ENCODE measurements around the gene GOLGA2.
"Not testable (repeated sequence)": the region's sequence is repeated elsewhere in the genome, so short reads cannot be mapped to it uniquely, and the experiment has no call there.

Gene GOLGA2

DNA sequence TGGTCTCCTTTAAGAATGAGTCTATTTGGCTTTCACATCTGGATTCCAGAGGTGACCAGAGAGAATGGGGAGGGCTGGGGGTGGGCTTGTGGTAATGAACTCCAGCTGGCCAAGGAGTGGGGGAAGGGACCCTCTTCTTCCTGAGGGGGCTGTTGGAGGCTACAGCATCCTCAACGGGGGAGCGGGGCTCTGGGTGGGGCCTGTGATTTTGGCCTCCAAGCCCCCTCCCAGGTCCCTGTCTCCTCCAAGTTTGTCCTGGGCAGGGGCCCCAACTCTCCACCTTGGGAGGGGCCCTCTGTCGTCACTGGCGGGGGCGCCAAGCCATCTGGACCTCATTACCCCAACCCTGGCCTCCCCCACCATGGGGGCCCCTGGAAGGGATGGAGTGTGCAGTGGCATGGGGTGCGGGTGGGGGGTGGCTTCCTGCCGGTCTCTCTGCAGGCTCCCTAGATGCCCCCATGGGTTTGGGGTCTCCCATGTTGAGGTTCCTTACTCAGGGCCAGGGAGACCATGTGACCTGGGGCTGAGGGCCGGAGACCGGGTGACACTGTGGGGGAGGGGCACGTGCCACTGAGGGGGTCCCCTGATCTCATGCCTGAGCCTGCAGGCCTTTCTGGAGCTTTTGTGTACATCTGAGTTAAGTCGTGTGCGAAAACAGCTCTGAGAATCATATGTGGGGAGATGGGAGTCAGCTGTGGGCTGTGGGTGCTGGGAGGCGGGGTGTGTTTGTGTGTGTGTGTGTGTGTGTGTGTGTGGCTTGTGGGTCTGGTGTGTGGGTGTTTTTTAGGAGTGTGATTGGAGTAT is 32.4 kb downstream of the GOLGA2 start:
- DNase-seq (ENCODE audit: low read depth, low spot score) = no peak

DNA sequence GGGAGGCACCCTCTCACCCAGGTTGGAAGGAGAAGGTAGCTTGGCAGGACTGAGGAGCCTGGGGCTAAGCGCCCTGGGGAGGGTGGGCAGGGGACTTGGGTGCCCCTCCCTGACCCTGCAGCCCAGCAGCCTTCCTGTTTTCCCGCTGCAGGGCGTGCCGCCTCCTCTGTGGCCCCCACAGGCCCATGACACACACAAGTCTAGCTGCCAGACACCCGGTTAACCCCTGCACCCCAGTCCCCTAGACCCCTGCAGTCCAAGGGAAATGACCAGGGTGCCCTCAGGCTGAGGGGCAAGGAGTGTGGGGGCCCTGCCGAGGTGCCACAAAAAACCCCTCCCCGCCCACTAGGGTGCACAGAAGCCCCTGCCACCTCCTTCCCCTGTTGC is 33.0 kb downstream of the GOLGA2 start:
- no peak for DNase-seq (ENCODE audit: low read depth, low spot score)

DNA sequence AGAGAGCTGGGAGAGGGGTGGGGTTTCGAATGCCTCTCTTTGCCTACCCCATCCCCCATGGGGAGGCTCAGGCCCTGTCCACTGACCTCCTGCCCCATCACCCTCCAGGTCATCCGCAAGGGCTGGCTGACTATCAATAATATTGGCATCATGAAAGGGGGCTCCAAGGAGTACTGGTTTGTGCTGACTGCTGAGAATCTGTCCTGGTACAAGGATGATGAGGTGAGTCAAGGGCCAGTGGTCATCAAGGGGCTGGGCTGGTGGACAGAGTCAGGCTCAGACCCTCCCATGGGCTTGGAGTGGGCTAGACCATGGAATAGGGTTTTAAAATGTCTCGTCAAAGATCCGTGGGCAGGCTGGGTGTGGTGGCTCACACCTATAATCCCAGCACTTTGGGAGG is 33.7 kb downstream of the GOLGA2 start:
- no peak for DNase-seq (ENCODE audit: low read depth, low spot score)

DNA sequence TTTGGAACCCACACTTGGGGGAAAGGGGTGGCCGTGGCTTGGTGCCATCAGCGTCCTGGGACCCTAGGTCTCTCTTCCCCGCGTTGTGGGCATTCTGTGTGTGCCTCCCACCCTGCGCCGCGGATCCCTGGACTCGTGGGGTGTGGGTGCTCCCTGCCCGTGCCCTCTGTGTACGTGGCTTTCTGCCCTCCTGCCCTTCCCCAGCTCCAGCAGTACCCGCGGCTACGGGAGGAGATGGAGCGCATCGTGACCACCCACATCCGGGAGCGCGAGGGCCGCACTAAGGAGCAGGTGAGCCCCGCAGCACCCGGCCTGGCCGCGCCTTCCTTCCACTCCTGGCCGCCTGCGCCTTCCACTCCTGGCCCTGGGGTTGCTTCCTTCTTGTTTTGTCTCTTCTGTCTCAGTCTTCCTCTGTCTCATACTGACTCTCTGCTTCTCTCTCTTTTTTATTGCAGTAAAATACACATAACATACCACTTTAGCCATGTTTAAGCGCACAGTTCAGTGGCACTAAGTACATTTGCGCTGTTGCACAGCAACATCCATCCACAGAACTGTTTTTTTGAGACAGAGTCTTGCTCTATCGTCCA is 41.9 kb downstream of the GOLGA2 start:
- no peak for DNase-seq (ENCODE audit: low read depth, low spot score)

DNA sequence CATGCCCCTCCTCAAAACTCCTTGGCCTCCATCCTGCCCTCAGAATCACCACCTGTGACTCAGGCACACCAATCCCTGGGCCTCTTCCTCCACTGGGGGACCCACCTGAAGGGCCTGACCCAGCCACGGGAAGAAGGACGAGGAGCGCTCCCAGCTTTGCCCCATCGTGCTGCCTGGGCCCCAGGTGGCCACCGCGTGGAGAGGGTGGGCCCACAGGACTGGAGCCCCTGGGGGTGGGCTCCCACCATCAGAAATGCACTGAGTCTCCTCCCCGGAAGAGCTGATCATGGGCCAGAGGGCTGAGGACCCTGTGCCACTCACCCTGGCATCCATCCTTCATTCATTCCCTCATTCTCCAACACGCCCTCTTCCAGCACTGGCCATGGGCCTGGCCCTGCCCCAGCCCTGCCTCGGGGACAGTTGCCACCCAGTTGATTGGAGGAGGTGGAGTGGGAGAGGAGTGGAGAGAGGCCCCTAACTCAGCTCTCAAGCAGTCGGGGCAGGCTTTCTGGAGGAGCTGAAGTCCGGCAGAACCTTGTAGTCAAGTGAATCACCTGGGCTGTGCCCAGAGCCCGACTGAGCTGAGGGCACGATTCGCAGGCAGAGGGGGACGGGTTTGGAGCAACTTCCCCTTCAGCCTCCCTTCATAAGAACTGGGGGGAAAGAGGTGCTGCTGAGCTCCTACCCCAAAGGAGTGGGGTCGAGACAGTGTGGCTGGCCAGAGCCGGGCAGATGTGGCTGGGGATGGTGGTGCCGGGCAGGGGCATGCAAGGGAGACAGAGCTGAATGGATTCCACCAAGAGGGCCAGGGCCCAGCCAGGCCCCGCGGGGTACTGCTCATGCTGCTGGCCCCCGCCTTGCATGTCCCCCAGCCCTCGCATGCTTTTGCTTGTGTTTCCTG is 43.0 kb downstream of the GOLGA2 start:
- no peak for DNase-seq (ENCODE audit: low read depth, low spot score)

DNA sequence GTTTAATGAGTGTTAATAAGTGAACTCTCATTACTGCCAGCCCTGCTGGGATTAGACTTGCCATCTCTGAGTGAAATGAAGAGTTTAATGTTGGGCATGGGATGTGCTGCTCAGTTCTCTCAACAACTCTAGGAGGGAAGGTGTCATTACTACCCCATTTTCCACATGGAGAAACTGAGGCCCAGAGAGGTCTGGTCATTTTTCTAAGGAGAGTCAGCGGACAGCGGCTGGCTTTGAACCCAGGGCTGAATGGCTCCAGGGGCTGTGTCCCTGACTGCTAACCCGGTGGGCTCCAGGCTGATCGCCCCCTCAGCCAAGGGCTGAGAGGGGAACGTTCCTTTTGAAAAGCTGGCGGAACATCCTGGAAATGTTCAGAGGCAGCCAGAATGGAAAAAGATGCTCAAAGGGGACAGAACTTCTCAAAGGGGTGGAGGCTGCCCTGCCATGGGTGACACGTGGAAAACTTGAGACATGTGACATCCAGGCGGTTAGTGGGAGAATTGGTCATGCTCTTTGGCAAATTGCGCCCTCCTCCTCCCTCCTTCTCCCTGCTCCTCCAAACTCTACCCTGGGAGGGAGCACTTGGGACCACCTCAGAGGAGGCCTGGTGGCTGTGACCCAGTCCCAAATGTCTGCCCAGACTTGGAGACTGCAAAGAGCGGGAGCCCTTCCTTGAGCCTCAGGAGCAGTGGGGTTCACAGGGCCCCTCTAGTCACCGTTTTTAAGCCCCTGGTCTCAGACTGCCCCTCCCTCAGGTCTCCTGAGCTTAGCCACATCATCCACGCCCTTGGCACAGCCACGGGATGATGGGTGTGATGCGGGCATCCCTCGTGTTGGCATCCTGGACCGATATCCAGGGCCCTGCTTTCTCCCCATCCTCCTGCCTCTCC is 43.9 kb downstream of the GOLGA2 start:
- no peak for DNase-seq (ENCODE audit: low read depth, low spot score)

DNA sequence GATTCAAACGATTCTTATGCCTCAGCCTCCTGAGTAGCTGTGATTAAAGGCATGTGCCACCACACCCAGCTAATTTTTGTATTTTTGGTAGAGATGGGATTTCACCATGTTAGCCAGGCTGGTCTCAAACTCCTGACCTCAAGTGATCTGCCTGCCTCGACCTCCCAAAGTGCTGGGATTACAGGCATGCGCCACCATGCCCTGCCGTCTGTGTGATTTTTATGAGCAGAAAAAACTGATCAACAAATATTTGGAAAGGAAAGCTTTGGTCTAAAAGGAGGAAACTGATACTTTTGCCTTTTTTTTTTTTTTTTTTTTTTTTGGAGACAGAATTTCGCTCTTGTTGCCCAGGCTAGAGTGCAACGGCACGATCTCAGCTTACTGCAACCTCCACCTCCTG is 44.9 kb downstream of the GOLGA2 start:
- DNase-seq (ENCODE audit: low read depth, low spot score) = not testable (repeated sequence)

DNA sequence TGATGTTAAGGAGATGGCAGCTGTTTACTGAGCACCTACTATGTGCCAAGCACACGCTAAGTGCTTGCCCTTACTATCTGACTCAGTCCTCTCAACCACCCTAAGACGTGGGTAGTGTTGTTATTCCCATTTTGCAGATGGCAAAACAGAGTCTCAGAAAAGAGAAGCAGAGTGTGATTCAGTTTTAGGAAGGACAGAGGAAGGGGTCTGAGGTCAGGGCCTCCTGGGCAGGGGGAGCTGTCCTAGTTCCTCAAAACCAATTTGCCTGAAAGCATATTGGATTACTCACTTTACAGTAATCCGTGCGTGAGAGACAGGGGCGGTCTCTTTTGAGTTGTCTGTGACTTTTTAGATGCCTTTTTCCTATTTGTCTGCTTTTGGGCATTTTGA is 49.4 kb downstream of the GOLGA2 start:
- DNase-seq (ENCODE audit: low read depth, low spot score) = no peak

DNA sequence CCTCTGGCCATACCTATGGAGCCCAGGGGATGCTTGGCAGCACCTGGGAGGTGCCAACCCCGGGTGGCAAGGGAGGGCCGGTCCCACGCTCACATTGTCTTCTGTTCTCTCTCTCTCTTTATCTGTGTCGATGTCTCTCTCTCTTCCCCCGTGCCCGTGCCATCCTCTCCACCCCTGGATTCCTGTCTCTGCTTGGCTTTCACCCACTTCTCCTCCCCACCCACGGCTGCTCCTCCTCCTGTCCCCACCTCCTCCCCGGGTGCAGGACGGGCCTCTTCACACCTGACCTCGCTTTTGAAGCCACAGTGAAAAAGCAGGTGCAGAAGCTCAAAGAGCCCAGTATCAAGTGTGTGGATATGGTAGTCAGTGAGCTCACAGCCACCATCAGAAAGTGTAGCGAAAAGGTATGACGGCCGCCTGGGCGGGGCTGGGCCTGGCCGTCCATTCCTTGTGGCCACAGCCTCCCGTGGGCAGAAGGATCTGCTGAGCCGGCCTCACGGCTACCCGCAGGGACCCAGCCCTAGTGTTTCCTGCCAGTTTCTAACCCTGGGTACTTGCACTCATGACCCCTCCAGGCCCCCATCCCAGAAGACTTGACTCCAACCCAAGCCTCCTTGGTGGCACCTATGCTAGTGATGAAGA is 49.9 kb downstream of the GOLGA2 start:
- DNase-seq (ENCODE audit: low read depth, low spot score) = no peak

DNA sequence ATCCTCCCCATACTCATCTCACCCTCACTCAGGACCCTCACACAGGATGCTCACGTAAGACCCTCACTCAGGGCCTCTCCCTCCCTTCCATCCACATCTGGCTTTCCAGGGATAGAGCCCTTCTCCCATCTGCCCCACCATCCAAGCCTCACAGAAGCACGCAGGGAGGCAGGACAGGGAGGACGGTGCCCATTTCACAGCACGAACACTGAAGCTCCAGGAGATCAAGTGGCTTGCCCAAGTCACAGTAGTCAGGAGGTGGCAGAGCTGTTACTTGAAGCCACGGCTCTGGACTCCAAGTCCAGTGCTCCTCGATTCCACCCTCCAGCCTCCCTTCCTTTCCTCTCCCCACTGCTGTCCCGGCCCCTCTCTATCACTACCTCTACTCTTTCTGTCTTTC is 50.9 kb downstream of the GOLGA2 start:
- no peak for DNase-seq (ENCODE audit: low read depth, low spot score)

DNA sequence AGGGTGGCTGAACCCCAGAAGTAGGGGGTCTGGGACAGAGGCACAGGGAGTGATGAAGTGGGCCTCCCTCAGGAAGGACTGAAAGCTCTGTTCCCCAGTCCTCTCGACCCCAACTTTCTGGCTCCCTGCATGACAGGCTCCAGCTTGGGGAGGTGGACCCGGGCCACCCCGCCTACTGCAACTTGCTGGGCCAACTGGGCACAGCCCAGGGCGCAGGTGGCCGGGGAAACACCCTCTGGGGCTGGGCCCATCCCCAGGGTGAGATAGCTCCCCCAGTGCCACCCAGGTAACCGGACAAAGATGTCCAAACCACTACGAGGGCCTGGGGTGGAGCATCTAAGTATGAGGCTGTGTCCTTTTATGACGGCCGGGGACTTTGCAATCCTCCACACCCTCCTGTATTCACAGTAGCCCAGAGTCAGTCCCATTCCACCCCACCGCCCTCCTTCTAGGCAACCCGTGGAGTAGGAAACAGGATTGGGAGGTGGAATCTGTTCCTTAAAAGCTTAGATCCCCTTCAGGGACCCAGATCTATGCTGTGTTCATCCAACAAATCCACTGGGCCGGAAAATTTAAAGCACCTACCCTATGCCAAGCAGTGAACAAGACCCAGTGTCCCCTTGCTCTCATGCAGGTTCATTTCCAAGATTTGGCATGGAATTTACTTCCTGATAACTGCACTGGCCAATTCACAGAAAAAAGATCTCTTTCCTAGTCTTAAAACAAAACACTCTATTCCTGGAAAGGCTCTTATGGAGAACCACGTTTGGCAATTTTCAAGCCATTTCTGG is 52.7 kb downstream of the GOLGA2 start:
- no peak for DNase-seq (ENCODE audit: low read depth, low spot score)

DNA sequence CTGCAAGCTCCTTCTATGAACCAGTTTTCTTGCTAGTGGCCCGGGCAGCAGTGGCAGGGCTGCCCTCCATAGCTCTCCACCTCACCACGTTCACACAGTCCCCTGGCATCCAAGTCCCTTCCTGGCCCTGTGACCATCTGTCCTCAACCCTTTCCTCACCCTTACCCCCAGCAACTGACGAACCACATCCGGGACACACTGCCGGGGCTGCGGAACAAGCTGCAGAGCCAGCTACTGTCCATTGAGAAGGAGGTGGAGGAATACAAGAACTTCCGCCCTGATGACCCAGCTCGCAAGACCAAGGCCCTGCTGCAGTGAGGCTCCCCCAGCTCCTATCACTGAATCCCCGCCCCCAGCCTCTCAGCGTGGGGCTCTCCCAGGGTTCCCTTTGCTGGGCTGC is 53.8 kb downstream of the GOLGA2 start:
- no peak for DNase-seq (ENCODE audit: low read depth, low spot score)

DNA sequence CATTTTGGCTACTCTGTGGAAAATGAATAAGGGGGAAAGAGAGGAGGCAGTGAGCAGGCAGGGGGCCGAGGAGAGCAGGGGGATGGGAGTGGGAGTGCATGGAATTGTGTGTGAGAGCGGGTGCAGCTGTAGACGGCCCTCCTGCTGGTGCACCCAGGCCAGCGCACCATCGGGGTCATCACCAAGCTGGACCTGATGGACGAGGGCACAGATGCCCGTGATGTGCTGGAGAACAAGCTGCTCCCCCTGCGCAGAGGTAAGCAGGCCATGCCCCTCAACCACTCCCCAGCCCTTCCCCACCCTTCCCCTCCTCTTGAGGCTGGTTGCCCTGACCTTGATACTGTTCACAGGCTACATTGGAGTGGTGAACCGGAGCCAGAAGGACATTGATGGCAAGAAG is 56.0 kb downstream of the GOLGA2 start:
- DNase-seq (ENCODE audit: low read depth, low spot score) = no peak

DNA sequence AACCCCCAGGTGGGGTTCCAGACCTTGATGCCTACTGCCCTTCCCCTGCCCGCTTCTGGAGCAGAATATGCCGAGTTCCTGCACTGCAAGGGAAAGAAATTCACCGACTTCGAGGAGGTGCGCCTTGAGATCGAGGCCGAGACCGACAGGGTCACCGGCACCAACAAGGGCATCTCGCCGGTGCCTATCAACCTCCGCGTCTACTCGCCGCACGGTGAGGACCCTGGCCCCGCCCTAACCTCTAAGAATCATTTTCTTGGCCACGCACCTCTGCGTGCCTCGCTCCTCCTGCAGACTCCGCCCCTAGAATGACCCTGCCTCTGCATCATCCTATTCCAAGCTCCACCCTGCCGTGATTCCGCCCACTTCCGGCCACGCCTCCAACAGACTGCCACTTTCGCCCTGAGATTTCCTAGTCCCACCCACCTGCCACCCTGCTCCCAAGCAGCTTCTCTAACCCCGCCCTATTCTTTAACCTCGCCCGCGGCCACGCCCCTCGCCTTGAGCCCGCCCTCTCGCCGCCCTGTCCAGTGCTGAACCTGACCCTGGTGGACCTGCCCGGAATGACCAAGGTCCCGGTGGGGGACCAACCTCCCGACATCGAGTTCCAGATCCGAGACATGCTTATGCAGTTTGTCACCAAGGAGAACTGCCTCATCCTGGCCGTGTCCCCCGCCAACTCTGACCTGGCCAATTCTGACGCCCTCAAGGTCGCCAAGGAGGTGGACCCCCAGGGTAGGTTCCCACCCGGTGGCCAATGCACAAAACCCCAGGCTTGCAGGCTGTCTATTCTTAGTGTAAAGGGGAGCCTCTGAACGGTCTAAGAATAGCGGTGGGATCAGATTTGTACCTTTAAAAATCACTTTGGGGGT is 57.1 kb downstream of the GOLGA2 start:
- peak; percentile 92 for DNase-seq (ENCODE audit: low read depth, low spot score)

DNA sequence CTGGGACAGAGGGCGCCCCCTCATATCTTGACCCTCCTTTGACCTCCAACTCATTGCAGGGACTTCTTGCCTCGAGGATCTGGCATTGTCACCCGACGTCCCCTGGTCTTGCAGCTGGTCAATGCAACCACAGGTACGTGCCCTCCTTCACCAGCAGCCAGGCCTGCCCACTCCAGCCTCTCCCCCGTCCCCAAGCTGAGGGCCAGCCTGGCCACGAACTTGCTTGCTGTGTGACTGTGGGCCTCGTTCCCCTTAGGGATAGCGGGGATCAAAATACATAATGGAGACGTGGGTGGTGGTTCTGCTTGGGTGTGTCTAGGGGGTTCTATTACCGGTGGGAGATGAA is 57.7 kb downstream of the GOLGA2 start:
- no peak for DNase-seq (ENCODE audit: low read depth, low spot score)

DNA sequence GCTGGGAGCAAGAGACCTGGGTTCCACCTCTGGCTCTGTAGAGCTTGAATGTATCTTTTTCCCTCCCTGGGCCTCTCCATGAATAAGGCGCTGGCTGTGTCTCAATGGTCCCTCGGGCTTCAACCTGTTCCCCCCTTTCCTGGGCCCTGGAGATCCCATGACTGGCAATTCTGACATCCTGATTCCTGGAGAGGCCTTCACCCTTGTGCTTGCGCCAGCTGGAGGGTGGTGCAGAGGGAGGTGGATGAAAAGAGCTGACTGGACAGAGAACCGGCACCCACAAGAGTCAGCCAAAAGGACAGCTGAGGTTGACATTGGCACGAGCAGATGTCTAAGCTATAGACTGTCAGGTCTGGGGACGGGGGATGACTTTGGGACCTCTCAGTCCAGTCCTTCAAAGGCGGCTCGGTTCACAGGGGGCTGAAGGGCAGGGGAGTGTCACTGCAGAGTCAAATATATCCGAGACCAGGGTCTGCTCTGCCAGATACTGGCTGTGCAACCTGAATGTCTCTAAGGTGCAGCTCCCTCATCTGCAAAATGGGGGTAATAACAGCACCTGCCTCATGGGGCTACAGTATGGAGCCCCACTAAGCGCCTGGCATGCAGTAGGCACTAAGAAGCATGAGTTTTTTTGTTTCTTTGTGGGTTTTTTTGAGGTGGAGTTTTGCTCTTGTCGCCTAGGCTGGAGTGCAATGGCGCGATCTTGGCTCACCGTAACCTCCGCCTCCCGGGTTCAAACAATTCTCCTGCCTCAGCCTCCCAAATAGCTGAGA is 58.8 kb downstream of the GOLGA2 start:
- DNase-seq (ENCODE audit: low read depth, low spot score) = no peak

DNA sequence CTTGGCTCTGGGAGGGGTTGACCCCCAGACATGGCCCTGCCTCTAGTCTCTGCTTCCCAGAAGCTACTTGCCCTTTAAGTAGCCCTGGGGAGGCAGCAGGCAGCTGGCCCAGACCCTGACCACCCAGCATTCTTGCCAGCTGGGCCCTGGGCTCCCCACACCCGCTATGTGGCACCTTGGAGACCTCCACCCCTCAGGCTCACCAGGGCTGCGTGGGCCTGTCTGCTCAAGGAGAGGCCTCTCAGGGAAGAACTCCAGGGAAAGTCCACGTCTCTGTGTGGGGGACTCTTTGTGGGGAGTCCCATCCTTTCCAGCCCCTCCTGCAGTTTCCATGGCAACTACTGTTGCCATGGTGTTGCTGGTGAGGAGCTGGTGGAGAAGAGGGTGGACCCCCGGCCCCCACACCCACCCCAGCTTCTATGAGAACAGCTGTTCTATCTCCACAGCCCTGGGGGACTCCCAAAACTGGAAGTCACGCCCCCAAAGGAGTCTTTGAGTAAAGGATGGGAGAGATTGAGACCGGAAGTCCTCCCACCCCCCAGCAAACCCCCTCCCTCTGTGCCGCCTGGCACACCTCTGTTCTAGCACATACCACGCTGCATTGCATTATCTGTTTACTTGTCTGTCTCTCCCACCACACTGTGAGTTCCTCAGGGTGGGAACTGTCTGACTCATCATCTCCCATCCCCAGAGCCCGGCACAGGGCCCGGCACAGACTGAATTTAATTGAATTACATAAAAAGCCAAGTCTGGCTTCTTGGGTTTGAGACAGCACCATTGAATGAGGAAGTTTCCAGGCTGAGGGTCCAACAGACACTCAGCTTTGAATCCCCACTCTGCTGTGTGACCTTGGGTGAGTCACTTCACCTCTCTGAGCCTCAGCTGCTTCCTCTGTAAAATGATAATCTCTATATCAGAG is 60.1 kb downstream of the GOLGA2 start:
- no peak for DNase-seq (ENCODE audit: low read depth, low spot score)
